AG04450 (cell line): ENCODE measurements around the gene TKTL1. TPM values are rescaled to one million over a fixed set of nuclear protein-coding genes. Genes with fewer than 3 reads are reported as not detected.

Source experiments
- CTCF ChIA-PET: fragments of 300-600, 350-600 bp; formaldehyde crosslinking; extraction: SDS; loops from one replicate; lab custom pipeline; 2022; ENCODE audit warnings: antibody characterized with exemption, inconsistent platforms; lab: Charles Lee
- POLR2A ChIA-PET: fragments of 350-600 bp; formaldehyde crosslinking; extraction: SDS; loops from one replicate; lab custom pipeline; 2021; ENCODE audit warnings: antibody characterized with exemption, inconsistent platforms; lab: Yijun Ruan, JAX
- DNase-seq: peaks from one replicate; pipeline ENCODE4 v3.0.0-alpha.2; 2011; ENCODE audit warnings: low read depth, low spot score
- H3K27ac ChIP-seq: one replicate; pipeline ENCODE4 v1.5.1; 2012; ENCODE audit warnings: low read depth, low read length, control low read depth
- H3K27me3 ChIP-seq: one replicate; pipeline ENCODE4 v1.6.0; 2012; ENCODE audit warnings: low read length; ENCODE audit not compliant: control insufficient read depth, insufficient read depth
- H3K4me3 ChIP-seq: 2 replicates; pipeline ENCODE4 v1.5.1; 2011; ENCODE audit warnings: mild to moderate bottlenecking, low read depth, low read length, control low read depth
- H3K9me3 ChIP-seq: 2 replicates; pipeline ENCODE4 v1.5.1; 2012; ENCODE audit warnings: low read length; ENCODE audit not compliant: control insufficient read depth, insufficient read depth
- CTCF ChIP-seq: IDR thresholded peaks from 2 replicates; pipeline ENCODE4 v1.5.1; 2011; ENCODE audit warnings: low read depth, low read length, control low read depth, inconsistent platforms
- polyA plus RNA-seq: library from polyadenylated mRNA; depleted of rRNA; stranded (reverse); fragments of >200 nt; gene quantifications from 2 replicates; pipeline ENCODE4 v1.2.3, GENCODE V29; 2011

Gene TKTL1
- polyA plus RNA-seq, 1 experiment: not detected

DNA sequence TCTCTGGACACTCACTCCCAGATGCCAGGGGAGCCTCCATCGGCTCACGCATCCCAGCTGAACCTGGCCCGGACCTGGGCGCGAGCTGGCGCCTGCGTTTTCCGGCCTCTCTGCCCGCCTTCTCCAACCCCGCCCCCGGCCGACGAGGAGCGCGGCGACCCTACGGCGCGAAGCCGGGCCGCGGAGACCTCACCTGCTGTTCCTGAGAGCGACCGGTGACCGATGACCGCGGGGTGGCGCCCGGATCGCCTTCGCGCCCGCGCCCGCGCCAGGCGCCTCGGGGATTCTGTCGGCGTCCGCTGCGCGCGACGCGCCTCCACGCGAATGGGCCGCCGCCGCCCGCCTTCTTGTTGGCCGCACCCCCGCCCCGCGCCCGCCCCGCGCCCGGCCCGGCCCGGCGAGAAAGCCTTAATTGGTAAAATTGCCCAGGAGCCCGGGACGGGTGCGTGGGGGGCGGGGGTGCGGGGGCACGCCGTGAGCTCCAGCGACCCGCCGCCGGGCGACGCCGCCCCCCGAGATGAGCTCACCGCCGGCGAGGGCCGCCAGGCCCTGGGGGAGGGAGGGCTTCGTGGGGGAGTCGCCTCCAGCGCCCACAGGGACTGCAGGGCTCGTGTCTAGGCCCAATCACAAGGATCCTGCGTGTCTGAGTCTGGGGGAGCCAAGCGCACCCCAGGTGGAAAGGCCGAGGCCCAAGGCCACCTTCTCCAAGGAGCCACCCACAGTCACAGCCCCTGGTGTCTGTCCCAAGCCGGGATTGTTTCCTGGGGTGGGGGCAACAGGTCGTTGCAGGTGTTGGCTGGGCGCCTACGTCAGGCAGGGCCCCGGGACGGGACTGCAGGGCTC, 78.9 kb downstream of the TKTL1 start, which contains the start of gene FLNA:
TSS of gene FLNA (minus strand) at position 322 of the 843 bp plus-strand sequence. CDS start 3,389 bp downstream, outside the sequence.
- no peak for DNase-seq
- Histone ChIP-seq H3K27ac (peak within 1 kb of the TSS; percentile 77), H3K27me3 (no peaks in the 10 kb centered on the region), H3K4me3 (peak within 1 kb of the TSS; percentile 66), H3K9me3 (no peaks in the 10 kb centered on the region)
- ChIA-PET POLR2A (no interaction called here), CTCF (interaction anchor here (0.6 to 1.5 kb wide), 4 partner anchors 35 to 400 kb away, joined by 3 to 5 read pairs (median 3); partner anchors contain the start of gene DNASE1L1)
- no peak for TF ChIP-seq CTCF

DNA sequence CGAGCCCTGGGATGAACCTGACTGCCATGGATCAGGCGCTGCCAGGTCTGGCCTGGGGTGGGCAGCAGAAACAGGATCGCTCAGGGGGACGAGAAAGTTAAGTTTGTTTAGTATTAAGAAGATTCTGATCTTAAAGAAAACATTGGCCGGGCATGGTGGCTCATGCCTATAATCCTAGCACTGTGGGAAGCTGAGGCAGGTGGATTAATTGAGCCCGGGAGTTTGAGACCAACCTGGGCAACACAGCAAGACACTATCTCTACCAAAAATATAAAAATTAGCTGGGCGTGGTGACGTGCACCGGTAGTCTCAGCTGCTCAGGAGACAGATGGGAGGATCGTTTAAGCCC, 79.5 kb downstream of the TKTL1 start:
- Histone ChIP-seq H3K4me3 (peak overlapping the region; percentile 52), H3K27me3 (no peaks in the 10 kb centered on the region), H3K9me3 (no peaks in the 10 kb centered on the region), H3K27ac (peak overlapping the region; percentile 65)
- ChIA-PET POLR2A (no interaction called here), CTCF (no interaction called here)
- no peak for TF ChIP-seq CTCF
- no peak for DNase-seq

DNA sequence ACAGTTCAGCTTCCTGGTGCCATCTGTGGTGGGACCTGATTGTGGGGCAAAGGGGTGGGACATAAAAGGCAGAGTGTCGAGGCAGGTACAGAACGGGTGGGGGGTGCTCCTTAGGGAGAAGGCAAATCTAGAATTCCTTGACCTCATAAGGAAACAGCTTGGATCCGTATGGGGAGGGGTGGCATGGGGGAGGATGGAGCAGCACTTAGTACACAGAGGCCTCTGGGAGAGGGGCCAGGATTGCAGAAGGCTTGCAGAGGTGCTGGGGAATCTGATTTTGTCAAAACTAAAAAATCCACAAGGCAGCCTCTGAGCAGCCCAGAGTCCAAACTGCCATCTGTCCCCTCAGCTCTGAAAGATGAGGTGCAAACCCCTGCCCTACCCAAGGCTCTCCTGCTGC, 81.2 kb downstream of the TKTL1 start:
- ChIA-PET POLR2A (no interaction called here), CTCF (no interaction called here)
- Histone ChIP-seq H3K27ac (peak overlapping the region; percentile 57), H3K27me3 (no peaks in the 10 kb centered on the region), H3K4me3 (no peak overlapping the region), H3K9me3 (no peaks in the 10 kb centered on the region)
- DNase-seq: no peak
- no peak for TF ChIP-seq CTCF

DNA sequence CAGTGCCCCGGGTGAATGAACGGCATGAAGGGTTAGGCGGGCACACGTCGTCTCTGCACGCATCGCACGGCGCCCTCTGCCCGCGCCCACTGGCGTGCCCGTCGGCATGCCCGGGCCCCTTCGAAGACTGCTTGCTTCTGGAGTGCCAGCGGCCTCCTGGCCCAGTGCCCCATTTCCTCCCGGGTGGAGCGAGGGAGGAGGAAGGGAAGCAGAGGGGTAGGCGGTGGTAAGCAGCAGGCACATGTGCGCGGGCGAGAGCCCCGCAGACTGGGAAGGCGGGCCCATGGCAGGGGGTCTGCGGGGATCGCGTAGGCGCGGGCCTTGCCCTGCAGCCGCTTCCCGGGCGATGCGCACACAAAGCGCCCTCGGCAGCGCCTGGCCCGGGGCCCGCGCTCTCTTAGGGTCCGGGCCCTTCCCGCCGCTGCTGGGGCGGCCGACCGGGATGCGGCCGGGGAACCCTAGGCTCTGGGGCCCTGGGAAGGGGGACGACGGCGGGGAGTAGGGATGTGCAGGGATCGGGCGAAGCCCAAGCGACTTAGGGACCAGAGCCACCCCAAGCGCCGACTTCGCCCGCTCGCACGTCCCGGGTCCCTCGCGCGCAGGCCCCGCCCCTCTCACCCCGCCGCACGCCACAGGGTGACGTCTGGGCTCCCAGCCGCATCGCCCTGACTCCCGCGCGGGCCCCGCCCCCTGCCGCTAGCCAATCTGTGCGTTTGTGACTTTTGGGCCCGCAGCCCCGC, 82.6 kb downstream of the TKTL1 start:
- no peak for DNase-seq
- ChIA-PET POLR2A (interaction anchor here (0.6 to 1.5 kb wide), 2 partner anchors 8 to 67 kb away, joined by 4 to 16 read pairs; no protein-coding TSS in a partner anchor), CTCF (no interaction called here)
- H3K4me3 ChIP-seq: peak overlapping the region; percentile 54
- no peaks in the 10 kb centered on the region for H3K27me3 ChIP-seq
- TF ChIP-seq CTCF: no peak
- H3K27ac ChIP-seq: peak overlapping the region; percentile 68
- no peaks in the 10 kb centered on the region for H3K9me3 ChIP-seq
